OCI-LY1 (cell line): ENCODE measurements around the gene PSMD2.

Experiments
- EZH2 ChIP-seq: fragments of 200-600 bp; sonication (generic), shearing (Covaris generic); IDR thresholded peaks from 2 replicates; pipeline ENCODE4 v1.8.0; 2017; ENCODE audit warnings: borderline replicate concordance, mixed run types, mild to moderate bottlenecking, antibody characterized with exemption, low read length, moderate library complexity, mixed read lengths
- TF ChIP-seq, protein P1 (sequence below): fragments of 200-600 bp; sonication (generic), shearing (Covaris generic); IDR thresholded peaks from 2 replicates; pipeline ENCODE4 v1.5.1; 2017; ENCODE audit warnings: mild to moderate bottlenecking, antibody characterized with exemption, low read length, moderate library complexity, mixed read lengths

DNA sequence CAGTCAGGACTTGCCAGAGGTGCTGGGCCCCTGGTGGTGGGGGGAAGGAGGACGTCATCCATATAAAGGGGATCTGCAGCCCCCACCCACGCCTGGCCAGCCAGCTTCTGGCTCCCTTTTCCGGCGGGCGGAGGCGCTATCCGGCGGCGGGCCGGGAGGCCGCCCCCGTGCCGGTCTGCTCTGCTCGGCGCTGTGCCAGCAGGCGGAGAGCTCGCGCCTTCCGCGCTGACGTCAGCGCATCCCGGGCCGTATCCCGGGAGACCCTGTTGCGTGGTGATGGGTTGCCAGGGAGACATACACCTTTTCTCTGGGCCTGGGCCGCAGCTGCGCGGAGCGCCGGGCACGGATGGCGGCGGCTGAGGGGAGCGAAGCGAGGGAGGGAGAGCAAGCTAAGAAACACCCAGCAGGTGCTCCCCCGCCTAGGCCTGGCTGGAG lies 39.5 kb downstream of the PSMD2 start:
- TF ChIP-seq, protein P1, sequence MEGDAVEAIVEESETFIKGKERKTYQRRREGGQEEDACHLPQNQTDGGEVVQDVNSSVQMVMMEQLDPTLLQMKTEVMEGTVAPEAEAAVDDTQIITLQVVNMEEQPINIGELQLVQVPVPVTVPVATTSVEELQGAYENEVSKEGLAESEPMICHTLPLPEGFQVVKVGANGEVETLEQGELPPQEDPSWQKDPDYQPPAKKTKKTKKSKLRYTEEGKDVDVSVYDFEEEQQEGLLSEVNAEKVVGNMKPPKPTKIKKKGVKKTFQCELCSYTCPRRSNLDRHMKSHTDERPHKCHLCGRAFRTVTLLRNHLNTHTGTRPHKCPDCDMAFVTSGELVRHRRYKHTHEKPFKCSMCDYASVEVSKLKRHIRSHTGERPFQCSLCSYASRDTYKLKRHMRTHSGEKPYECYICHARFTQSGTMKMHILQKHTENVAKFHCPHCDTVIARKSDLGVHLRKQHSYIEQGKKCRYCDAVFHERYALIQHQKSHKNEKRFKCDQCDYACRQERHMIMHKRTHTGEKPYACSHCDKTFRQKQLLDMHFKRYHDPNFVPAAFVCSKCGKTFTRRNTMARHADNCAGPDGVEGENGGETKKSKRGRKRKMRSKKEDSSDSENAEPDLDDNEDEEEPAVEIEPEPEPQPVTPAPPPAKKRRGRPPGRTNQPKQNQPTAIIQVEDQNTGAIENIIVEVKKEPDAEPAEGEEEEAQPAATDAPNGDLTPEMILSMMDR: no peak
- TF ChIP-seq EZH2: no peak
